H1 (cell line): ENCODE data around the gene RASGRF1. TPM values are rescaled to one million over a fixed set of nuclear protein-coding genes. Genes with fewer than 3 reads are reported as not detected.

Experiments
- BCL11A ChIP-seq, 2 experiments: IDR thresholded peaks; one replicate each; pipeline ENCODE4 v1.6.1; 2011; ENCODE audit warnings: low read depth in 2 of 2, low read length in 2 of 2, mild to moderate bottlenecking in 2 of 2
- CREB1 ChIP-seq: IDR thresholded peaks from 2 replicates; pipeline ENCODE4 v1.6.1; 2012; ENCODE audit warnings: inconsistent platforms
- GTF2F1 ChIP-seq: IDR thresholded peaks from 2 replicates; pipeline ENCODE4 v1.6.1; 2012; ENCODE audit warnings: low read depth, low read length, improper control_type of control experiment, borderline replicate concordance
- NRF1 ChIP-seq: IDR thresholded peaks from 2 replicates; pipeline ENCODE4 v1.6.1; 2011; ENCODE audit warnings: mild to moderate bottlenecking, low read depth, low read length, improper control_type of control experiment
- POLR2AphosphoS5 ChIP-seq: IDR thresholded peaks from 2 replicates; pipeline ENCODE4 v1.6.1; 2011; ENCODE audit warnings: low read depth, low read length
- SP1 ChIP-seq: IDR thresholded peaks from 2 replicates; pipeline ENCODE4 v1.6.1; 2011; ENCODE audit warnings: low read depth, low read length
- TCF12 ChIP-seq: IDR thresholded peaks from 2 replicates; pipeline ENCODE4 v1.6.1; 2011; ENCODE audit warnings: low read depth, mild to moderate bottlenecking, low read length
- polyA plus RNA-seq, 7 experiments: library from polyadenylated mRNA; depleted of rRNA in 3 of 7; stranded (reverse) in 5 of 7; unstranded in 2 of 7; fragments of >200 nt in 5 of 7; fragments of 200-250 nt in 2 of 7; gene quantifications; 1 replicate in 5 of 7; 2 replicates in 1 of 7; 4 replicates in 1 of 7; pipeline versions ENCODE4 v1.2.1 to v1.2.3, GENCODE V29; 2011 to 2013; ENCODE audit warnings: missing spikeins in 2 of 7, mixed read lengths in 2 of 7
- total RNA-seq: library from RNA; stranded (reverse); fragmentation: NEBNext Ultra II Directional; extraction: Animal tissue kit (Norgen Biotek cat#: 25700); gene quantifications from 2 replicates; pipeline ENCODE4 v1.2.1, GENCODE V29; 2021
- TF ChIP-seq, protein P1 (sequence below): fragments of 300-600 bp; sonication (generic); IDR thresholded peaks from 2 replicates; pipeline ENCODE4 v1.7.1; 2012; ENCODE audit warnings: low read length, moderate library complexity, mild to moderate bottlenecking, inconsistent platforms; ENCODE audit not compliant: insufficient replicate concordance
- TF ChIP-seq, protein P2 (sequence below): IDR thresholded peaks from 2 replicates; pipeline ENCODE4 v1.6.1; 2012; ENCODE audit warnings: inconsistent platforms
- TF ChIP-seq, protein P3 (sequence below): IDR thresholded peaks from 2 replicates; pipeline ENCODE4 v1.6.1; 2012; ENCODE audit warnings: low read length, inconsistent platforms

RASGRF1 gene
- total and polyA plus RNA-seq, 2 of the 8 experiments (the other 6 are each of a cell fraction or from before 2014, with no cell fraction given), result 0.42 to 0.67 TPM

DNA sequence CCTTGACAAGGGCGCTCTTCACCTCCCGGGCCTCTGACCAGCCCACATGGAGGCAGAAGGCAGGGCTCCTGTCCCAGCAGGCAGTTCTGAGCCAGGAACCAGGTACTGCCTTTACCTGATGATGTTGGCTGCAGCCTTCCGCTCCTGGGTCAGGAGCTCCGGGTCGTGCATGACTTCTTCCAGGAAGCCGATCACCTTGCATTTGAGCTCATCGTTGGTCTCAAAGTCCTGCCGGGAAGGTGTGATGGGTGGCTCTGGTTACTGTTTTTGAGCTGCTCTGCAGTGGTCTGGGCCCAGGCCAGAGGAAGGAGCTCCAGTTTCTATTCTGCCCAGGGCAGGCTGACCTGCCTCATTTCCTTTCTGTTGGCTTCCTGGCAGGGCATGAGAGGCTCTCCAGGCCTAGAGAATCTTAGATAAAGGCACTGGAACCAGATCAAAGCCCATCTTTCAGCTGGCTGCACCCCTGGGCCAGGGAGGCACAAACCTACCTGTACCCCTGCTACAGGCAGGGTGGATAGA, 92.5 kb downstream of the RASGRF1 start (continued):
- TF ChIP-seq, protein P1, sequence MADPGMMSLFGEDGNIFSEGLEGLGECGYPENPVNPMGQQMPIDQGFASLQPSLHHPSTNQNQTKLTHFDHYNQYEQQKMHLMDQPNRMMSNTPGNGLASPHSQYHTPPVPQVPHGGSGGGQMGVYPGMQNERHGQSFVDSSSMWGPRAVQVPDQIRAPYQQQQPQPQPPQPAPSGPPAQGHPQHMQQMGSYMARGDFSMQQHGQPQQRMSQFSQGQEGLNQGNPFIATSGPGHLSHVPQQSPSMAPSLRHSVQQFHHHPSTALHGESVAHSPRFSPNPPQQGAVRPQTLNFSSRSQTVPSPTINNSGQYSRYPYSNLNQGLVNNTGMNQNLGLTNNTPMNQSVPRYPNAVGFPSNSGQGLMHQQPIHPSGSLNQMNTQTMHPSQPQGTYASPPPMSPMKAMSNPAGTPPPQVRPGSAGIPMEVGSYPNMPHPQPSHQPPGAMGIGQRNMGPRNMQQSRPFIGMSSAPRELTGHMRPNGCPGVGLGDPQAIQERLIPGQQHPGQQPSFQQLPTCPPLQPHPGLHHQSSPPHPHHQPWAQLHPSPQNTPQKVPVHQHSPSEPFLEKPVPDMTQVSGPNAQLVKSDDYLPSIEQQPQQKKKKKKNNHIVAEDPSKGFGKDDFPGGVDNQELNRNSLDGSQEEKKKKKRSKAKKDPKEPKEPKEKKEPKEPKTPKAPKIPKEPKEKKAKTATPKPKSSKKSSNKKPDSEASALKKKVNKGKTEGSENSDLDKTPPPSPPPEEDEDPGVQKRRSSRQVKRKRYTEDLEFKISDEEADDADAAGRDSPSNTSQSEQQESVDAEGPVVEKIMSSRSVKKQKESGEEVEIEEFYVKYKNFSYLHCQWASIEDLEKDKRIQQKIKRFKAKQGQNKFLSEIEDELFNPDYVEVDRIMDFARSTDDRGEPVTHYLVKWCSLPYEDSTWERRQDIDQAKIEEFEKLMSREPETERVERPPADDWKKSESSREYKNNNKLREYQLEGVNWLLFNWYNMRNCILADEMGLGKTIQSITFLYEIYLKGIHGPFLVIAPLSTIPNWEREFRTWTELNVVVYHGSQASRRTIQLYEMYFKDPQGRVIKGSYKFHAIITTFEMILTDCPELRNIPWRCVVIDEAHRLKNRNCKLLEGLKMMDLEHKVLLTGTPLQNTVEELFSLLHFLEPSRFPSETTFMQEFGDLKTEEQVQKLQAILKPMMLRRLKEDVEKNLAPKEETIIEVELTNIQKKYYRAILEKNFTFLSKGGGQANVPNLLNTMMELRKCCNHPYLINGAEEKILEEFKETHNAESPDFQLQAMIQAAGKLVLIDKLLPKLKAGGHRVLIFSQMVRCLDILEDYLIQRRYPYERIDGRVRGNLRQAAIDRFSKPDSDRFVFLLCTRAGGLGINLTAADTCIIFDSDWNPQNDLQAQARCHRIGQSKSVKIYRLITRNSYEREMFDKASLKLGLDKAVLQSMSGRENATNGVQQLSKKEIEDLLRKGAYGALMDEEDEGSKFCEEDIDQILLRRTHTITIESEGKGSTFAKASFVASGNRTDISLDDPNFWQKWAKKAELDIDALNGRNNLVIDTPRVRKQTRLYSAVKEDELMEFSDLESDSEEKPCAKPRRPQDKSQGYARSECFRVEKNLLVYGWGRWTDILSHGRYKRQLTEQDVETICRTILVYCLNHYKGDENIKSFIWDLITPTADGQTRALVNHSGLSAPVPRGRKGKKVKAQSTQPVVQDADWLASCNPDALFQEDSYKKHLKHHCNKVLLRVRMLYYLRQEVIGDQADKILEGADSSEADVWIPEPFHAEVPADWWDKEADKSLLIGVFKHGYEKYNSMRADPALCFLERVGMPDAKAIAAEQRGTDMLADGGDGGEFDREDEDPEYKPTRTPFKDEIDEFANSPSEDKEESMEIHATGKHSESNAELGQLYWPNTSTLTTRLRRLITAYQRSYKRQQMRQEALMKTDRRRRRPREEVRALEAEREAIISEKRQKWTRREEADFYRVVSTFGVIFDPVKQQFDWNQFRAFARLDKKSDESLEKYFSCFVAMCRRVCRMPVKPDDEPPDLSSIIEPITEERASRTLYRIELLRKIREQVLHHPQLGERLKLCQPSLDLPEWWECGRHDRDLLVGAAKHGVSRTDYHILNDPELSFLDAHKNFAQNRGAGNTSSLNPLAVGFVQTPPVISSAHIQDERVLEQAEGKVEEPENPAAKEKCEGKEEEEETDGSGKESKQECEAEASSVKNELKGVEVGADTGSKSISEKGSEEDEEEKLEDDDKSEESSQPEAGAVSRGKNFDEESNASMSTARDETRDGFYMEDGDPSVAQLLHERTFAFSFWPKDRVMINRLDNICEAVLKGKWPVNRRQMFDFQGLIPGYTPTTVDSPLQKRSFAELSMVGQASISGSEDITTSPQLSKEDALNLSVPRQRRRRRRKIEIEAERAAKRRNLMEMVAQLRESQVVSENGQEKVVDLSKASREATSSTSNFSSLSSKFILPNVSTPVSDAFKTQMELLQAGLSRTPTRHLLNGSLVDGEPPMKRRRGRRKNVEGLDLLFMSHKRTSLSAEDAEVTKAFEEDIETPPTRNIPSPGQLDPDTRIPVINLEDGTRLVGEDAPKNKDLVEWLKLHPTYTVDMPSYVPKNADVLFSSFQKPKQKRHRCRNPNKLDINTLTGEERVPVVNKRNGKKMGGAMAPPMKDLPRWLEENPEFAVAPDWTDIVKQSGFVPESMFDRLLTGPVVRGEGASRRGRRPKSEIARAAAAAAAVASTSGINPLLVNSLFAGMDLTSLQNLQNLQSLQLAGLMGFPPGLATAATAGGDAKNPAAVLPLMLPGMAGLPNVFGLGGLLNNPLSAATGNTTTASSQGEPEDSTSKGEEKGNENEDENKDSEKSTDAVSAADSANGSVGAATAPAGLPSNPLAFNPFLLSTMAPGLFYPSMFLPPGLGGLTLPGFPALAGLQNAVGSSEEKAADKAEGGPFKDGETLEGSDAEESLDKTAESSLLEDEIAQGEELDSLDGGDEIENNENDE, result no peak
- TF ChIP-seq GTF2F1 (no peak), CREB1 (no peak), BCL11A (IDR thresholded peaks at IDR 0.05; ENCODE audit: low read depth in 2 of 2, low read length in 2 of 2) (no peak), TCF12 (no peak), NRF1 (no peak), SP1 (no peak), POLR2AphosphoS5 (no peak)
- TF ChIP-seq, protein P2, sequence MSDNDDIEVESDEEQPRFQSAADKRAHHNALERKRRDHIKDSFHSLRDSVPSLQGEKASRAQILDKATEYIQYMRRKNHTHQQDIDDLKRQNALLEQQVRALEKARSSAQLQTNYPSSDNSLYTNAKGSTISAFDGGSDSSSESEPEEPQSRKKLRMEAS, result no peak
- TF ChIP-seq, protein P3, sequence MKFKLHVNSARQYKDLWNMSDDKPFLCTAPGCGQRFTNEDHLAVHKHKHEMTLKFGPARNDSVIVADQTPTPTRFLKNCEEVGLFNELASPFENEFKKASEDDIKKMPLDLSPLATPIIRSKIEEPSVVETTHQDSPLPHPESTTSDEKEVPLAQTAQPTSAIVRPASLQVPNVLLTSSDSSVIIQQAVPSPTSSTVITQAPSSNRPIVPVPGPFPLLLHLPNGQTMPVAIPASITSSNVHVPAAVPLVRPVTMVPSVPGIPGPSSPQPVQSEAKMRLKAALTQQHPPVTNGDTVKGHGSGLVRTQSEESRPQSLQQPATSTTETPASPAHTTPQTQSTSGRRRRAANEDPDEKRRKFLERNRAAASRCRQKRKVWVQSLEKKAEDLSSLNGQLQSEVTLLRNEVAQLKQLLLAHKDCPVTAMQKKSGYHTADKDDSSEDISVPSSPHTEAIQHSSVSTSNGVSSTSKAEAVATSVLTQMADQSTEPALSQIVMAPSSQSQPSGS, result no peak
